H1 (cell line): ENCODE data around the gene ATP9B. TPM values are rescaled to one million over a fixed set of nuclear protein-coding genes. Genes with fewer than 3 reads are reported as not detected.

Experiments
- BRCA1 ChIP-seq: IDR thresholded peaks from 2 replicates; pipeline ENCODE4 v1.6.1; 2012; ENCODE audit warnings: low read depth, low read length, improper control_type of control experiment
- NANOG ChIP-seq: IDR thresholded peaks from 2 replicates; pipeline ENCODE4 v1.6.1; 2011; ENCODE audit warnings: low read length, low read depth, mild to moderate bottlenecking, inconsistent platforms; ENCODE audit not compliant: insufficient read depth, poor library complexity, severe bottlenecking
- POLR2AphosphoS5 ChIP-seq: IDR thresholded peaks from 2 replicates; pipeline ENCODE4 v1.6.1; 2011; ENCODE audit warnings: low read depth, low read length
- RNF2 ChIP-seq: fragments of 200-900, 300-1000 bp; sonication (generic); IDR thresholded peaks from 2 replicates; pipeline ENCODE4 v1.7.1; 2016; ENCODE audit warnings: borderline replicate concordance, low read depth, mild to moderate bottlenecking, antibody characterized with exemption, low read length; ENCODE audit not compliant: poor library complexity, severe bottlenecking; ENCODE audit errors: missing control alignments
- TAF7 ChIP-seq: optimal IDR thresholded peaks from 2 replicates; pipeline ENCODE3; 2011; ENCODE audit warnings: low read depth, mild to moderate bottlenecking, inconsistent platforms, low read length, moderate library complexity, borderline replicate concordance
- polyA plus RNA-seq, 7 experiments: library from polyadenylated mRNA; depleted of rRNA in 3 of 7; stranded (reverse) in 5 of 7; unstranded in 2 of 7; fragments of >200 nt in 5 of 7; fragments of 200-250 nt in 2 of 7; gene quantifications; 1 replicate in 5 of 7; 2 replicates in 1 of 7; 4 replicates in 1 of 7; pipeline versions ENCODE4 v1.2.1 to v1.2.3, GENCODE V29; 2011 to 2013; ENCODE audit warnings: missing spikeins in 2 of 7, mixed read lengths in 2 of 7
- total RNA-seq: library from RNA; stranded (reverse); fragmentation: NEBNext Ultra II Directional; extraction: Animal tissue kit (Norgen Biotek cat#: 25700); gene quantifications from 2 replicates; pipeline ENCODE4 v1.2.1, GENCODE V29; 2021
- TF ChIP-seq, protein P1 (sequence below): IDR thresholded peaks from 2 replicates; pipeline ENCODE4 v1.6.1; 2012; ENCODE audit warnings: inconsistent platforms
- TF ChIP-seq, protein P2 (sequence below), 3 experiments: IDR thresholded peaks; 1 replicate in 2 of 3; 2 replicates in 1 of 3; pipeline versions ENCODE4 v1.5.1 to v1.6.1; 2011; ENCODE audit warnings: low read length in 3 of 3, mild to moderate bottlenecking in 3 of 3, inconsistent platforms in 2 of 3, low read depth in 1 of 3, moderate library complexity in 1 of 3; ENCODE audit not compliant: insufficient read depth in 1 of 3; ENCODE audit errors: control extremely low read depth in 1 of 3

ATP9B gene
- total and polyA plus RNA-seq, 2 of the 8 experiments (the other 6 are each of a cell fraction or from before 2014, with no cell fraction given) = 15.1 to 21.7 TPM

DNA sequence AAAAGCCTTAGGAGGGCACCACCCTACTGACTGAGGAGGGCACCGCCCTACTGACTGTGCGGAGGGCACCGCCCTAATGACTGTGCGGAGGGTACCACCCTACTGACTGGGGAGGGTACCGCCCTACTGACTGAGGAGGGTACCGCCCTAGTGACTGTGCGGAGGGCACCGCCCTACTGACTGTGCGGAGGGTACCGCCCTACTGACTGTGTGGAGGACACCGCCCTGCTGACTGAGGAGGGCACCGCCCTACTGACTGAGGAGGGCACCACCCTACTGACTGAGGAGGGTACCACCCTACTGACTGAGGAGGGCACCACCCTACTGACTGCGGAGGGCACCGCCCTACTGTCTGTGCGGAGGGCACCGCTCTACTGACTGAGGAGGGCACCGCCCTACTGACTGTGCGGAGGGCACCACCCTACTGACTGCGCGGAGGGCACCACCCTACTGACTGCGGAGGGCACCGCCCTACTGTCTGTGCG lies 176.4 kb downstream of the ATP9B start (continued):
- no peak for TF ChIP-seq RNF2
- TF ChIP-seq, protein P1, sequence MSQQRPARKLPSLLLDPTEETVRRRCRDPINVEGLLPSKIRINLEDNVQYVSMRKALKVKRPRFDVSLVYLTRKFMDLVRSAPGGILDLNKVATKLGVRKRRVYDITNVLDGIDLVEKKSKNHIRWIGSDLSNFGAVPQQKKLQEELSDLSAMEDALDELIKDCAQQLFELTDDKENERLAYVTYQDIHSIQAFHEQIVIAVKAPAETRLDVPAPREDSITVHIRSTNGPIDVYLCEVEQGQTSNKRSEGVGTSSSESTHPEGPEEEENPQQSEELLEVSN = no peak
- TF ChIP-seq, protein P2, sequence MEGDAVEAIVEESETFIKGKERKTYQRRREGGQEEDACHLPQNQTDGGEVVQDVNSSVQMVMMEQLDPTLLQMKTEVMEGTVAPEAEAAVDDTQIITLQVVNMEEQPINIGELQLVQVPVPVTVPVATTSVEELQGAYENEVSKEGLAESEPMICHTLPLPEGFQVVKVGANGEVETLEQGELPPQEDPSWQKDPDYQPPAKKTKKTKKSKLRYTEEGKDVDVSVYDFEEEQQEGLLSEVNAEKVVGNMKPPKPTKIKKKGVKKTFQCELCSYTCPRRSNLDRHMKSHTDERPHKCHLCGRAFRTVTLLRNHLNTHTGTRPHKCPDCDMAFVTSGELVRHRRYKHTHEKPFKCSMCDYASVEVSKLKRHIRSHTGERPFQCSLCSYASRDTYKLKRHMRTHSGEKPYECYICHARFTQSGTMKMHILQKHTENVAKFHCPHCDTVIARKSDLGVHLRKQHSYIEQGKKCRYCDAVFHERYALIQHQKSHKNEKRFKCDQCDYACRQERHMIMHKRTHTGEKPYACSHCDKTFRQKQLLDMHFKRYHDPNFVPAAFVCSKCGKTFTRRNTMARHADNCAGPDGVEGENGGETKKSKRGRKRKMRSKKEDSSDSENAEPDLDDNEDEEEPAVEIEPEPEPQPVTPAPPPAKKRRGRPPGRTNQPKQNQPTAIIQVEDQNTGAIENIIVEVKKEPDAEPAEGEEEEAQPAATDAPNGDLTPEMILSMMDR (IDR thresholded peaks at IDR 0.05; ENCODE audit: control extremely low read depth in 1 of 3, insufficient read depth in 1 of 3, low read depth in 1 of 3, low read length in 3 of 3) = no peak
- TF ChIP-seq TAF7 = no peak
- TF ChIP-seq POLR2AphosphoS5 = no peak
- no peak for TF ChIP-seq NANOG
- no peak for TF ChIP-seq BRCA1
- TF ChIP-seq, all 59 proteins: peak for 0
